Esophagus squamous epithelium (tissue), 4 donors: ENCODE data around the gene COL16A1.

Source experiments
- CTCF ChIP-seq, 6 experiments: fragments of 450-650 bp in 4 of 6; fragments of 200-600 bp in 2 of 6; sonication (generic) in 2 of 6; IDR thresholded peaks; one replicate each; pipeline ENCODE4 v1.5.1; 2016 to 2019; ENCODE audit warnings: antibody characterized with exemption in 6 of 6, mild to moderate bottlenecking in 4 of 6, moderate library complexity in 4 of 6
- POLR2A ChIP-seq, 4 donors: fragments of 450-650 bp; IDR thresholded peaks; one replicate each; pipeline ENCODE4 v1.6.1; 2017; ENCODE audit warnings: antibody characterized with exemption in 4 of 4, mild to moderate bottlenecking in 4 of 4, moderate library complexity in 3 of 4

GRCh38 chr1:31745096-31745945 lies 41.5 kb upstream of the COL16A1 start:
- TF ChIP-seq POLR2A (IDR thresholded peaks at IDR 0.05) (no peak), CTCF (IDR thresholded peaks at IDR 0.05) (peak in 5 of 6 experiments; percentile 60 to 80 (median 79))
